Activated effector memory CD4-positive, alpha-beta T cell treated with anti-CD3 and anti-CD28 coated beads, Interleukin-2, amount 50 U/mL, for 16 hours (primary cell): ENCODE data around the gene TRAPPC12.
"Not testable (repeated sequence)": the region's sequence is repeated elsewhere in the genome, so short reads cannot be mapped to it uniquely, and the experiment has no call there.

Experiments
- DNase-seq: peaks from one replicate; pipeline ENCODE4 v3.0.0-alpha.2; 2020

The TRAPPC12 gene

GRCh38 chr2:3488855-3489763 lies 109.6 kb downstream of the TRAPPC12 start:
- DNase-seq: peak; percentile 50

- no peak for DNase-seq
Measured at GRCh38 chr2:3489764-3490115, 110.2 kb downstream of the TRAPPC12 start.

- peak; percentile 43 for DNase-seq
Measured at GRCh38 chr2:3490191-3491170, 111.0 kb downstream of the TRAPPC12 start.

GRCh38 chr2:3491306-3491705 lies 111.8 kb downstream of the TRAPPC12 start:
- DNase-seq: peak; percentile 10

- peak; percentile 57 for DNase-seq
Measured at GRCh38 chr2:3491716-3492474, 112.4 kb downstream of the TRAPPC12 start.

- DNase-seq: not testable (repeated sequence)
Measured at GRCh38 chr2:3492475-3492787, 112.9 kb downstream of the TRAPPC12 start.

- no peak for DNase-seq
Measured at GRCh38 chr2:3492951-3493614, 113.6 kb downstream of the TRAPPC12 start.

- DNase-seq: no peak
Measured at GRCh38 chr2:3493615-3494007, 114.1 kb downstream of the TRAPPC12 start.

- no peak for DNase-seq
Measured at GRCh38 chr2:3494984-3495666, 115.6 kb downstream of the TRAPPC12 start.

- peak; percentile 28 for DNase-seq
Measured at GRCh38 chr2:3496708-3497080, 117.2 kb downstream of the TRAPPC12 start.

- DNase-seq: peak; percentile 51
Measured at GRCh38 chr2:3498783-3499394, 119.4 kb downstream of the TRAPPC12 start.

GRCh38 chr2:3500326-3500899 lies 120.9 kb downstream of the TRAPPC12 start:
- DNase-seq: no peak

GRCh38 chr2:3503046-3503445 lies 123.6 kb downstream of the TRAPPC12 start:
- DNase-seq: no peak

- DNase-seq: no peak
Measured at GRCh38 chr2:3503483-3503882, 124.0 kb downstream of the TRAPPC12 start.

- DNase-seq: no peak
Measured at GRCh38 chr2:3504741-3505140, 125.2 kb downstream of the TRAPPC12 start.

GRCh38 chr2:3505771-3506170 lies 126.3 kb downstream of the TRAPPC12 start:
- DNase-seq: no peak

GRCh38 chr2:3512086-3512485 lies 132.6 kb downstream of the TRAPPC12 start:
- DNase-seq: peak; percentile 19

- no peak for DNase-seq
Measured at GRCh38 chr2:3513026-3513810, 133.7 kb downstream of the TRAPPC12 start.

GRCh38 chr2:3515438-3515837 lies 135.9 kb downstream of the TRAPPC12 start:
- not testable (repeated sequence) for DNase-seq

- DNase-seq: no peak
Measured at GRCh38 chr2:3516831-3517230, 137.3 kb downstream of the TRAPPC12 start.
